Measurements from ENCODE around the gene CTNNBL1.

- TF ChIP-seq CTCF (IDR thresholded peaks at IDR 0.05) (no peak), POLR2A (IDR thresholded peaks at IDR 0.05) (no peak)
Measured at GRCh38 chr20:37713396-37713795, 19.6 kb downstream of the CTNNBL1 start.

All from testis (tissue), 2 donors.